Stimulated activated memory B cell treated with anti-CD40 and anti-IgM and Interleukin-4, amounts not matched to agents 10 μg/mL and 1 μg/mL and 100 μg/mL, for 72 hours (primary cell): Measurements from ENCODE around the gene NLRC3.
"Not testable (repeated sequence)": the region's sequence is repeated elsewhere in the genome, so short reads cannot be mapped to it uniquely, and the experiment has no call there.

ENCODE experiments used
- ATAC-seq: fragments of 150-1000 bp; cut with Tn5 transposase; 2 replicates; pipeline ENCODE4 v1.10.0; 2021
- H3K27ac Mint-ChIP-seq: one replicate; pipeline ENCODE4 v1.8.0; 2022; ENCODE audit warnings: mild to moderate bottlenecking, mixed read lengths
- H3K27me3 Mint-ChIP-seq: one replicate; pipeline ENCODE4 v1.8.0; 2022; ENCODE audit warnings: mixed read lengths
- H3K36me3 Mint-ChIP-seq: one replicate; pipeline ENCODE4 v1.8.0; 2022; ENCODE audit warnings: mixed read lengths
- H3K4me1 Mint-ChIP-seq: one replicate; pipeline ENCODE4 v1.8.0; 2022; ENCODE audit warnings: mixed read lengths
- H3K4me3 Mint-ChIP-seq: one replicate; pipeline ENCODE4 v1.8.0; 2022; ENCODE audit warnings: mild to moderate bottlenecking, moderate library complexity, mixed read lengths
- H3K9me3 Mint-ChIP-seq: one replicate; pipeline ENCODE4 v1.8.0; 2022; ENCODE audit warnings: mixed read lengths

Gene NLRC3

GRCh38 chr16:3508736-3509135 lies 68.5 kb downstream of the NLRC3 start:
- no peak for ATAC-seq
- Mint-ChIP-seq H3K27ac (no peak overlapping the region), H3K4me3 (no peak overlapping the region), H3K36me3 (peaks cover 37% of the 10 kb centered on the region), H3K4me1 (no peaks in the 10 kb centered on the region), H3K27me3 (no peaks in the 10 kb centered on the region), H3K9me3 (no peaks in the 10 kb centered on the region)

- peaks cover 25% of the 10 kb centered on the region for H3K4me1 Mint-ChIP-seq
- H3K4me3 Mint-ChIP-seq = no peak overlapping the region
- ATAC-seq = no peak
- H3K27me3 Mint-ChIP-seq = no peaks in the 10 kb centered on the region
- peaks cover 7% of the 10 kb centered on the region for H3K36me3 Mint-ChIP-seq
- H3K9me3 Mint-ChIP-seq = peaks cover 5% of the 10 kb centered on the region
- no peak overlapping the region for H3K27ac Mint-ChIP-seq
These were observed 73.7 kb downstream of the NLRC3 start for GRCh38 chr16:3503523-3503922.

DNA sequence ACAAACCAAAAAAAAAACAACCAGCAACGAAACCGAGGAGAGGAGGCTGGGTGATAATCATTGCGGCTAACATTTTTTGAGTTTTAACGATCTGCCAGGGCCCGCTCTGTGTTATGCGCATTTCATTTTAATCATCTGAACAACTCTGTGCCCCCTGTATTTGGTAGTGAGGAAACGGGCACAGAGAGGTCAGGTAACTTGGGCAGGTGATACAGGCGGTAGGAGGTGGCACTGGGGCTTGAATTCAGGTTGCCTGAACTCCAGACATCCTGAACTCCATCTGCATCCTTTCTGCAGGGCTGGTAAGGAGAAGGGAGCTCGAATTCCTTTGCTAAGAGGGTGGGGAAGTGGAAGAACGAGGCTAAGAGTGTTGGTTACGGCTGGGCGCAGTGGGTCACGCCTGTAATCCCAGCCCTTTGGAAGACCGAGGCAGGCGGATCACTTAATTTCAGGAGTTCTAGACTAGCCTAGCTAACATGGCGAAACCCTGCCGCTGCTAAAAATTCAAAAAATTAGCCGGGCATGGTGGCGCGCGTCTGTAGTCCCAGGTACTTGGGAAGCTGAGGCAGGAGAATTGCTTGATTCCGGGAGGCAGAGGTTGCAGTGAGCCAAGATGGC lies 75.3 kb downstream of the NLRC3 start:
- Mint-ChIP-seq H3K4me1 (peaks cover 25% of the 10 kb centered on the region), H3K27me3 (no peaks in the 10 kb centered on the region), H3K27ac (peak overlapping the region; percentile 61), H3K4me3 (peak overlapping the region; percentile 78), H3K36me3 (no peaks in the 10 kb centered on the region), H3K9me3 (peaks cover 5% of the 10 kb centered on the region)
- ATAC-seq = no peak

DNA sequence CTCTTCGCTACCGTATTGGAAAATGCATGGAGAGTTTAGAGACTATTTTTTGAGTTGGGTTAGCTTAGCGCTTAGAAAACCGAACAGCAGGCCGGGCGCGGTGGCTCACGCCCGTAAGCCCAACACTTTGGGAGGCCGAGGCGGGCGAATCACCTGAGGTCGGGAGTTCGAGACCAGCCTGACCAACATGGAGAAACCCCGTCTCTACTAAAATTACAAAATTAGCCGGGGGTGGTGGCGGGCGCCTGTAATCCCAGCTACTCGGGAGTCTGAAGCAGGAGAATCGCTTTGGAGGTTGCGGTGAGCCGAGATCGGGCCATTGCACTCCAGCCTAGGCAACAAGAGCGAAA lies 75.8 kb downstream of the NLRC3 start:
- peak overlapping the region; percentile 61 for H3K27ac Mint-ChIP-seq
- not testable (repeated sequence) for H3K27me3 Mint-ChIP-seq, H3K36me3 Mint-ChIP-seq, ATAC-seq, H3K9me3 Mint-ChIP-seq
- H3K4me3 Mint-ChIP-seq = peak overlapping the region; percentile 78
- peaks cover 25% of the 10 kb centered on the region for H3K4me1 Mint-ChIP-seq

GRCh38 chr16:3498988-3499387 lies 78.2 kb downstream of the NLRC3 start:
- no peak overlapping the region for H3K4me3 Mint-ChIP-seq
- no peak overlapping the region for H3K27ac Mint-ChIP-seq
- peaks cover 5% of the 10 kb centered on the region for H3K9me3 Mint-ChIP-seq
- no peak for ATAC-seq
- H3K4me1 Mint-ChIP-seq = peaks cover 25% of the 10 kb centered on the region
- no peaks in the 10 kb centered on the region for H3K27me3 Mint-ChIP-seq
- H3K36me3 Mint-ChIP-seq = no peaks in the 10 kb centered on the region

DNA sequence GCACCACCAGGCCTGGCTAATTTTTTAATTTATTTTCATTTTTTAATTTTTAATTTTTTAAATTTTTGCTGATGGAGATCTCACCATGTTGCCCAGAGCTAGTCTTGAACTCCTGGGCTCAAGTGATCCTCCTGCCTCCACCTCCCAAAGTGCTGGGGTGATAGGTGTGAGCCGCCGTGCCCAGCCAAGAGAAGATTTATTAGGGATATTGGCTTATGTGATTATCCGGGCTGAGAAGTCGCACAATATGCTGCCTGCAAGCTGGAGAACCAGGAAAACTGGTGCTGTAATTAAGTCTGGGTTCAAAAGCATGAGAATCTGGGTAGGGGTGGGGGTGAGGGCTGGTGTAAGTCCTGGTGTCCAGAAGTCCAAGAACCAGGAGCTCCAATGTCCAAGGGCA lies 79.4 kb downstream of the NLRC3 start:
- Mint-ChIP-seq H3K4me3 (no peak overlapping the region), H3K27ac (no peak overlapping the region), H3K9me3 (peaks cover 5% of the 10 kb centered on the region), H3K36me3 (no peaks in the 10 kb centered on the region), H3K27me3 (no peaks in the 10 kb centered on the region), H3K4me1 (peaks cover 25% of the 10 kb centered on the region)
- ATAC-seq = no peak

DNA sequence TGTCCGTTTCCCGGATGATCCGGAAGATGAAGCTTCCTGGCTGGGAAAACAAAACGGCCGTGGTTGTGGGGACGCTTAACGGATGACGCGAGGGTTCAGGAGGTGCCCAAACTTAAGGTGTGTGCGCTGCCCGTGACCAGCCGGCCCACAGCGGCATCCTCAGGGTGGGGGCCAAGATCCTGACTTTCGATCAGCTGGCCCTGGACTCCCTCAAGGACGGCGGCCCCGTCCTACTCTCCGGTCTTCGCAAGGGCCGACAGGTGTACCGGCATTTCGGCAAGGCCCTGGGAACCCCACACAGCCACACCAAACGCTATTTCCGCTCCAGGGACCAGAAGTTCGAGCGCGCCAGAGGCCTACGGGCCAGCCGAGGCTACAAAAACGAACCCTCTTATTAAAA lies 80.8 kb downstream of the NLRC3 start:
- no peak for ATAC-seq
- Mint-ChIP-seq H3K27ac (no peak overlapping the region), H3K9me3 (peaks cover 5% of the 10 kb centered on the region), H3K4me3 (no peak overlapping the region), H3K4me1 (peaks cover 12% of the 10 kb centered on the region), H3K36me3 (no peaks in the 10 kb centered on the region), H3K27me3 (no peaks in the 10 kb centered on the region)

DNA sequence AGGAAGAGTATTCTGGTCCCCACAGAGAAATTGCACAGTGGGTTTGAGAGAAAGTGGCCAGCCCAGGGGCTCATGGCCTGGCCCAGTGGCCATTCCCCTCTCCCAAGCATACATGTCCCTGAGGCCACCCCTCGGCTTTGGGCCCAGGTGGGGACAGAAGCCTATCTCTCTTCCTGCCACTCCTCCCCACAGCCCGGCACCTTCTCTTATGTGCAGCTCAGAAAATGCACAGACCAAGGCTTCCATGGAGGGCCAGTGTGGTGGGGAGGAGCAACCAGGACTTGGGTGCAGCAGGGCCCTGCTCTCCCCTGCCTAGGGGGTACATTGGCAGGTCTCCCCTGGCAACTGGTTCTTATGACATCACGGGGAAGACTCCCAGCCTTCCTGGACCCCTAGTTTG lies 82.0 kb downstream of the NLRC3 start, which contains the start of gene C16orf90:
C16orf90 (minus strand) TSS at position 314 of the 400 bp plus-strand sequence; CDS start at position 246, 68 bp downstream.
- peaks cover 13% of the 10 kb centered on the region for H3K4me1 Mint-ChIP-seq
- no peaks in the 10 kb centered on the region for H3K36me3 Mint-ChIP-seq
- no peak within 1 kb of the TSS for H3K4me3 Mint-ChIP-seq
- no peak for ATAC-seq
- H3K9me3 Mint-ChIP-seq = peaks cover 5% of the 10 kb centered on the region
- H3K27ac Mint-ChIP-seq = no peak within 1 kb of the TSS
- no peaks in the 10 kb centered on the region for H3K27me3 Mint-ChIP-seq

DNA sequence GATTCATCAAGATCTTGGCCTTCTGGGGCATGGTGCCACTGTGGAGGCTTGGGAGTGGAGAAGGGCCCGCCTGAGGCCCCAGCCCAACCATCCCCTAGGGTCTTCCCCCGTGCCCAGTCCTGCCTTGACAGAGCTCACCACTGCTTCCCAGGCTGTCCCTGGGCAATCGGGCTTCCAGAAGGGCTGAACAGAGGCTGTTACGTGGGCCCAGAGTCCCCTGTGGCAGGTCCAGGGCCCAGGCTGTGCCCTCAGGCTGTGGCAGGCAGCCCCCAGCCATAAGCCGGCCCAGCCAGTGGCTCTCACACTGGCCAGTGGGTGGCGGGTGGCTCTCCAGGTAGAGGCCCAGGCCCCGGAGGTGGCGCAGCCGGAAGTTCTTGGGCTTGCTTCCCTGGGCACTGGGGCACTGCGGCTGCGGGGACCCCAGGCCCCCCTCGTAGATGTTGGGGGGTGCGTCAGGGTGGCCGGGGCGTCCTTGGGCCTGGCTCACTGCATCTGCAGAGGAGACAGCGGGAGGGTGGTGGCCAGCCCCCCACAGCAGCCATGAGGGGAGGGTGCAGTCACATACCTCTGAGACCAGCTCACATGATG lies 82.7 kb downstream of the NLRC3 start:
- peaks cover 5% of the 10 kb centered on the region for H3K9me3 Mint-ChIP-seq

GRCh38 chr16:3492356-3492755 lies 84.8 kb downstream of the NLRC3 start:
- H3K27me3 Mint-ChIP-seq = no peaks in the 10 kb centered on the region
- peaks cover 7% of the 10 kb centered on the region for H3K4me1 Mint-ChIP-seq
- ATAC-seq = no peak
- no peak overlapping the region for H3K4me3 Mint-ChIP-seq
- H3K27ac Mint-ChIP-seq = no peak overlapping the region
- H3K9me3 Mint-ChIP-seq = no peaks in the 10 kb centered on the region
- peaks cover 6% of the 10 kb centered on the region for H3K36me3 Mint-ChIP-seq

More for the DNA sequence above, 82.7 kb downstream of the NLRC3 start:
- Mint-ChIP-seq H3K27me3 (no peaks in the 10 kb centered on the region), H3K4me3 (no peak overlapping the region), H3K4me1 (peaks cover 7% of the 10 kb centered on the region), H3K27ac (no peak overlapping the region), H3K36me3 (no peaks in the 10 kb centered on the region)
- ATAC-seq = no peak

DNA sequence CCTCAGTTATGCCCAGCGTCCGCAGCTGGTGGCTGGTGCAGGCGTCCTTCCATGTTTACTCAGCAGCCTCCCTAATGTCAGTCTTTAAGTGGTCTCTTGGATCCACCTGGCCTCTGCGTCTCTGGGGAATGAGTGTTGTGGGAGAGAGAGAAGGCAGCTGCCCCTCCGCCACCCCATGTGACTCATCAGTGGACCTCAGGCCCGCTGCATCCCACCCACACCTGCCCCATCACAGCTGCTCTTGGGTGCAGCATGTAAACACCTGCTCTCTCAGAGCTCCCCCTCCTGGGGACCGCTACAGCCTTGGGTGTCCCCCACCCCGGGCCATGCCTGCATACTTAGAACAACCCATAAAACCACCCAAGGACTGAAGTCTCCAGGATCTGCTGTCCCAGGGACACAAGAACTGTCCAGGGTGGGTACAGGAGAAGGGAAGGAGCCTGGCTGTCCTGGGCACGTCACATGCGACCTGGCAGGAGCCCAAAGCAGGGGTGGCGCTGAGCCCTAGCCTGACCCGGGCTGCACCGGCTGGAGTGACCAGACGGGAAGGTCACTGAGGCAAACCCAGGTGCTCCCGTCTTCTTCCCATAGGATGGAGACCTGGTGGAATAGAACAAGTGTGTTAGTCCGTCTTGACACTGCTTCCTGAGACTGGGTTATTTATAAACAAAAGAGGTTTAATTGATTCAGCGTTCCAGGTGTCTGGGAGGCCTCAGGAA lies 86.1 kb downstream of the NLRC3 start:
- peak; percentile 50 for ATAC-seq

More for the DNA sequence above, 86.1 kb downstream of the NLRC3 start:
- peaks cover 7% of the 10 kb centered on the region for H3K4me1 Mint-ChIP-seq
- H3K27me3 Mint-ChIP-seq = no peaks in the 10 kb centered on the region
- no peak overlapping the region for H3K27ac Mint-ChIP-seq
- no peak overlapping the region for H3K4me3 Mint-ChIP-seq
- H3K9me3 Mint-ChIP-seq = no peaks in the 10 kb centered on the region
- peaks cover 7% of the 10 kb centered on the region for H3K36me3 Mint-ChIP-seq
